ENCODE measurements around the gene SKIDA1.

GRCh38 chr10:21512573-21513404 lies 12.7 kb downstream of the SKIDA1 start:
- TF ChIP-seq CTCF (IDR thresholded peaks at IDR 0.05) (no peak), POLR2AphosphoS5 (IDR thresholded peaks at IDR 0.05; ENCODE audit: low read depth, low read length) (no peak), SIN3A (IDR thresholded peaks at IDR 0.05; ENCODE audit: borderline replicate concordance, insufficient read depth, low read depth, low read length) (no peak), TCF7L2 (IDR thresholded peaks at IDR 0.05; ENCODE audit: low read depth, low read length) (no peak)
